ENCODE measurements around the gene STAT2. TPM values are rescaled to one million over a fixed set of nuclear protein-coding genes. Genes with fewer than 3 reads are reported as not detected.

The STAT2 gene
- total and polyA plus RNA-seq, 10 of the 15 experiments (the other 5 are each of a cell fraction or from before 2014, with no cell fraction given) = 16.9 to 106 (median 77.9) TPM

DNA sequence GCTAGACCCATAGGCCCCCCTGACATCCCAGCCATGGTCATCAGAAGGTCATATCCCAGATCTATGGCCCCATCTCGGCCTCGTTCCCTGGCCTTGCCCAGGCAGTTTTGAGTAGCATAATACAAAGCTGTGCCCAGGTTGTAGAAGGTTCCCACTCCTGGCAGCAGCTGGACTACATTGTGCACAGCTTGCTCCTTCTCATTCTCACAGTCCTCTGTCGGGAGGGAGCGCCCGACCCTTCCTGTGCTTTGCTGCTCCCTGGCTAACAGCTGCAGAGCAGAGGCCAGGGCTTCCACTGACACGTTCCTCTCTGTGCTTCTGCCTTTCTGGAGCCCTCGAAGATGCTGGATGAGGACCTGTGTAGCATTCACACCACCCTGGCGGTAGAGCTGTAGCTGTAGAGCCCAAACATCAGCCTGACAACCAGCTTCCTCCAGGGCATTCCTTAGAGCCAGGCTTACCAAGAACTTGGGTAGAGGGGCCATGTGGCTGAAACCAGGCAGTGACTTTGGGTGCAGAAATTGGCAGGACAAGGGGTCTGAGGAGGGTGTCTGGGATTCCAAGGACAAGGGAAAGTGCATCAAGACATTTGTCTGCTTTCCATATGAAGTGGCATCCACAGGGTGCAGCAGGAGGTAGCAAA is 1.7 kb upstream of the STAT2 start (continued):
- no peak for TF ChIP-seq RB1 (IDR thresholded peaks at IDR 0.05; ENCODE audit: borderline replicate concordance)

DNA sequence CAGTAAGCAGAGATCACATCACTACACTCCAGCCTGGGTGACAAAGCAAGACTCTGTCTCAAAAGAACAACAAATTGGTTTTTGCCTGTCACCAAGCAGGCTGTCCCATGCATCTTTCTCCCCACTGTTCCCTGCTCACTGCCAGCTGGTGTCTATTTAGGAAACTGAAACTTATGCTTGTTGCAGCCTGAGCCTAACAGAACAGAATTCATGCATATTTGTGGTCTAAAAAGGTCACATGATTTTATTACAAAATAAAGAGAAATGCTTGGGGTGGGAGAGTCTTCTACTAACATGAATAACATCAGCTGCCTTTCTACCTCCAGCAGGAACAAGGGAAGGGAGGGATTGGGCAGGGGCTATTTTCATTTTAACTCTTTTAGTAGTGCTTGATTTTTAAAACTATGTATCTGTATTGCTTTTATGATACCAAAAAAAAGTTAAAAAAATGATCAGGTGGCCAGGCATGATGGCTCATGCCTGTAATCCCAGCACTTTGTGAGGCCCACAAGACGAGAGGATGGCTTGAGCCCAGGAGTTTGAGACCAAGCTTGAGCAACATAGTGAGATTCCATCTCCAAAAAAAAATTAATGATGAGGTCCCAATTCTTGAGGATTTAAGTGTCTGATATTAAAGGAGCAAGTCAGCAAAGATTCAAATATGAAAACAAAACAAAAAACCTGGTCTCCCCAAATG is 923 bp downstream of the STAT2 start:
- peak overlapping the region; percentile 89 for H3K27ac ChIP-seq (ENCODE audit: control insufficient read depth, insufficient read depth)
- intact Hi-C loops (cut with micrococcal nuclease; ENCODE audit: unreplicated experiment) = no loop called here
- ChIA-PET CTCF (interaction anchor here (0.7 to 4.0 kb wide), 19 partner anchors 8 to 293 kb away, joined by 3 to 31 read pairs (median 5); partner anchors contain the start of genes CNPY2, COQ10A, ESYT1 and IL23A), POLR2A (interaction anchor here (0.6 to 7.9 kb wide), 31 partner anchors 8 to 1865 kb away, joined by 3 to 140 read pairs (median 5); partner anchors contain the start of genes ATP5F1B, CNPY2, CS and IL23A), RAD21 (ENCODE audit: unreplicated experiment) (interaction anchor here (0.6 to 5.3 kb wide), 22 partner anchors 8 to 278 kb away, joined by 3 to 60 read pairs (median 4); partner anchors contain the start of genes CNPY2, CS, IL23A and PAN2), SMC1A (ENCODE audit: uncharacterized antibody, unreplicated experiment) (interaction anchor here (0.8 to 5.1 kb wide), 20 partner anchors 9 to 300 kb away, joined by 3 to 58 read pairs (median 11); partner anchors contain the start of genes CNPY2, COQ10A, IL23A and PAN2)
- in situ Hi-C loops (cut with MboI) = no loop called here
- H3K9ac ChIP-seq (ENCODE audit: control insufficient read depth, insufficient read depth, low read length) = peak overlapping the region; percentile 93
- no peaks in the 10 kb centered on the region for H3K27me3 ChIP-seq (replicated peaks in 1 of 2; ENCODE audit: control insufficient read depth in 2 of 2, insufficient read depth in 2 of 2, low read length in 1 of 2)
- FAIRE-seq (peak; percentile 23), ATAC-seq (peak; percentile 4; the same call in 2 of the 3 replicates), DNase-seq (ENCODE audit: low read depth, low spot score) (no peak)
- H3K4me1 ChIP-seq (ENCODE audit: control insufficient read depth, insufficient read depth, low read length) = peaks cover 5% of the 10 kb centered on the region; the same call in 1 of the 2 replicates
- peaks cover 11 to 21% of the 10 kb centered on the region in 2 experiments for H3K36me3 ChIP-seq (ENCODE audit: control insufficient read depth in 2 of 2, insufficient read depth in 2 of 2, low read length in 1 of 2)
- H3K4me3 ChIP-seq = peak overlapping the region; percentile 93
- peaks cover 24% of the 10 kb centered on the region for H3K79me2 ChIP-seq (ENCODE audit: control insufficient read depth, insufficient read depth, low read length)
- H4K20me1 ChIP-seq (ENCODE audit: control insufficient read depth, insufficient read depth) = no peaks in the 10 kb centered on the region
- no TSS peak for BruUV-seq (replicated peaks)
- peak overlapping the region; percentile 89 for H3K4me2 ChIP-seq (ENCODE audit: control insufficient read depth, insufficient read depth)
- no peaks in the 10 kb centered on the region for H3K9me3 ChIP-seq (replicated peaks; ENCODE audit: control insufficient read depth, insufficient read depth, low read length)
- H2AFZ ChIP-seq (ENCODE audit: control insufficient read depth, low read depth, low read length) = no peak overlapping the region
- WGBS (ENCODE audit: insufficient coverage, insufficient replicate concordance, low lambda C conversion rate, missing lambda C conversion rate) = 4% methylated on average over 1 of the region's 1 CpG
- TF ChIP-seq, protein P1, sequence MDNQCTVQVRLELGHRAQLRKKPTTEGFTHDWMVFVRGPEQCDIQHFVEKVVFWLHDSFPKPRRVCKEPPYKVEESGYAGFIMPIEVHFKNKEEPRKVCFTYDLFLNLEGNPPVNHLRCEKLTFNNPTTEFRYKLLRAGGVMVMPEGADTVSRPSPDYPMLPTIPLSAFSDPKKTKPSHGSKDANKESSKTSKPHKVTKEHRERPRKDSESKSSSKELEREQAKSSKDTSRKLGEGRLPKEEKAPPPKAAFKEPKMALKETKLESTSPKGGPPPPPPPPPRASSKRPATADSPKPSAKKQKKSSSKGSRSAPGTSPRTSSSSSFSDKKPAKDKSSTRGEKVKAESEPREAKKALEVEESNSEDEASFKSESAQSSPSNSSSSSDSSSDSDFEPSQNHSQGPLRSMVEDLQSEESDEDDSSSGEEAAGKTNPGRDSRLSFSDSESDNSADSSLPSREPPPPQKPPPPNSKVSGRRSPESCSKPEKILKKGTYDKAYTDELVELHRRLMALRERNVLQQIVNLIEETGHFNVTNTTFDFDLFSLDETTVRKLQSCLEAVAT (IDR thresholded peaks at IDR 0.05) = no peak
- TF ChIP-seq TCF7 (IDR thresholded peaks at IDR 0.05; ENCODE audit: borderline replicate concordance) (no peak), ZBTB40 (IDR thresholded peaks at IDR 0.05; ENCODE audit: borderline replicate concordance) (no peak), ESRRA (IDR thresholded peaks at IDR 0.05; ENCODE audit: low read length) (no peak), HDAC6 (IDR thresholded peaks at IDR 0.05; ENCODE audit: unreplicated experiment) (no peak), NFIC (IDR thresholded peaks at IDR 0.05; ENCODE audit: low read depth, low read length) (no peak), ETV6 (conservative IDR thresholded peaks at IDR 0.05 in 1 of 2, IDR thresholded peaks at IDR 0.05 in 1 of 2; ENCODE audit: borderline replicate concordance in 1 of 2, low read depth in 1 of 2) (no peak), ZNF622 (IDR thresholded peaks at IDR 0.05) (no peak), ZNF217 (IDR thresholded peaks at IDR 0.05) (no peak), ELK1 (IDR thresholded peaks at IDR 0.05; ENCODE audit: low read depth, low read length) (no peak), GABPA (IDR thresholded peaks at IDR 0.05; ENCODE audit: low read depth) (no peak), TCF3 (IDR thresholded peaks at IDR 0.05; ENCODE audit: borderline replicate concordance, insufficient read depth, low read depth, low read length) (no peak)

All from GM12878 (cell line).